ENCODE results near the gene MYDGF. TPM values are rescaled to one million over a fixed set of nuclear protein-coding genes. Genes with fewer than 3 reads are reported as not detected.
A peak's percentile ranks its signal among the peaks of the same experiment; 100 is the strongest.

Gene MYDGF
- total RNA-seq, 4 donors from 2014 or later: 33.5 to 48.7 (median 41.5) TPM

- DNase-seq (ENCODE audit: low spot score in 2 of 2): no peak
- Histone ChIP-seq H3K4me1 (peaks cover 0 to 11% (median 0%) of the 10 kb centered on the region in 4 donors), H3K27ac (peak overlapping the region in 2 of 4 donors; percentile 69 to 70), H3K9me3 (no peaks in the 10 kb centered on the region), H3K36me3 (peaks cover 0 to 95% (median 26%) of the 10 kb centered on the region in 3 donors), H3K27me3 (no peaks in the 10 kb centered on the region), H3K4me3 (no peak overlapping the region)
- TF ChIP-seq EP300 (IDR thresholded peaks at IDR 0.05): no peak
- TF ChIP-seq, protein P1, sequence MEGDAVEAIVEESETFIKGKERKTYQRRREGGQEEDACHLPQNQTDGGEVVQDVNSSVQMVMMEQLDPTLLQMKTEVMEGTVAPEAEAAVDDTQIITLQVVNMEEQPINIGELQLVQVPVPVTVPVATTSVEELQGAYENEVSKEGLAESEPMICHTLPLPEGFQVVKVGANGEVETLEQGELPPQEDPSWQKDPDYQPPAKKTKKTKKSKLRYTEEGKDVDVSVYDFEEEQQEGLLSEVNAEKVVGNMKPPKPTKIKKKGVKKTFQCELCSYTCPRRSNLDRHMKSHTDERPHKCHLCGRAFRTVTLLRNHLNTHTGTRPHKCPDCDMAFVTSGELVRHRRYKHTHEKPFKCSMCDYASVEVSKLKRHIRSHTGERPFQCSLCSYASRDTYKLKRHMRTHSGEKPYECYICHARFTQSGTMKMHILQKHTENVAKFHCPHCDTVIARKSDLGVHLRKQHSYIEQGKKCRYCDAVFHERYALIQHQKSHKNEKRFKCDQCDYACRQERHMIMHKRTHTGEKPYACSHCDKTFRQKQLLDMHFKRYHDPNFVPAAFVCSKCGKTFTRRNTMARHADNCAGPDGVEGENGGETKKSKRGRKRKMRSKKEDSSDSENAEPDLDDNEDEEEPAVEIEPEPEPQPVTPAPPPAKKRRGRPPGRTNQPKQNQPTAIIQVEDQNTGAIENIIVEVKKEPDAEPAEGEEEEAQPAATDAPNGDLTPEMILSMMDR (IDR thresholded peaks at IDR 0.05): no peak
- TF ChIP-seq POLR2A (IDR thresholded peaks at IDR 0.05): no peak
- WGBS, 2 donors: 88 to 94% methylated on average over 21 of the region's 22 CpGs
These were observed 24.3 kb upstream of the MYDGF start for GRCh38 chr19:4694211-4694987.

DNA sequence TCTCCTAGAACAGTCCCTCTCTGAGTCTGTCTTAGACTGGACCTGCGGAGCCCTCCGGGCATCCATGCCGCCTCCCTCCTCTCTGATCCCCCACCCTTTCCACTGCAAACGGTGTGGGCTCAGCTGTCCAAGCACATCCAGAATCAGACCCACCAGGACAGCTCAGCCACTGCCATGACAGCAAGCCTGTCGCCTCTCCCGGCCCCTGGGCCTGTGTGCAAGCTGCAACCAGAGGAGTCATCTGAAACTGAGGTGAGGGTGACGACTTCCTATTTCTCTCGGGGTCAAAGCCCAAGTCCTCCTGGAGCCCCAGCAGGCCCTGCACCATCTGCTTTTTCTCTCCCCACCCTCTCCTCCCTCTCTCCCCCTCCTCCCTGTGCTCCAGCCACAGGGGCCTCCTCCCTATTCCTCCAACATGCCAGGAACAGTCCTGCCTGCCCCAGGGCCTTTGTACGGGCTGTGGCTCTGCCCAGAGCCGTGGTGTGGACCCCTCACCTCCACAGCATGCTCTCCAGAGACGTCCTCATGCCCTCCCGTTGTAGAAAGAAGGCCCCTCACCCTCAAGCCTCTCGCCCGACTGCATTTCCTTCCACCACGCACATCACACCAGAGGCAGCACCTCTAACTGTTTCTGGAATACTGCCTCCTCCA is 23.5 kb upstream of the MYDGF start:
- WGBS, 2 donors: 88 to 93% methylated on average over 15 of the region's 15 CpGs
- no peak overlapping the region for H3K4me3 ChIP-seq

DNA sequence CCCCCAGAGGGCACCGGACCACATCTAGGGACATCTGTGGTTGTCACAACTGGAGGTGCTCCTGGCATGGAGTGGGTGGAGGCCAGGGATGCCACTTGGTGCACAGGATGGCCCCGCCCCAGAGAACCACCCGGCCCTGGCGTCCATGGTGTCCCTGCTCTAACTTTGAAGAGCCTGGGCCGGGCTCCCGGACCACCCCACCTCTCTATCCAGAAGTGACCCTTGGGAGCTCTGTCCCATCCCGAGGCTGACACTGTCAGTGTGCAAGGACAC is 22.9 kb upstream of the MYDGF start:
- 91% methylated on average over 4 to 7 of the region's 7 CpGs for WGBS, 2 donors
- Histone ChIP-seq H3K27ac (peak overlapping the region in 1 of 4 donors; percentile 69), H3K36me3 (peaks cover 0 to 96% (median 26%) of the 10 kb centered on the region in 3 donors), H3K4me3 (no peak overlapping the region), H3K4me1 (peaks cover 0 to 11% (median 0%) of the 10 kb centered on the region in 4 donors), H3K27me3 (no peaks in the 10 kb centered on the region), H3K9me3 (no peaks in the 10 kb centered on the region)
- DNase-seq (ENCODE audit: low spot score in 2 of 2): no peak
- TF ChIP-seq POLR2A (IDR thresholded peaks at IDR 0.05) (no peak), EP300 (IDR thresholded peaks at IDR 0.05) (no peak)
- TF ChIP-seq, protein P1 (IDR thresholded peaks at IDR 0.05): no peak

More for the DNA sequence above, 23.5 kb upstream of the MYDGF start:
- H3K9me3 ChIP-seq: no peaks in the 10 kb centered on the region
- H3K4me1 ChIP-seq: peaks cover 0 to 11% (median 0%) of the 10 kb centered on the region in 4 donors
- H3K27me3 ChIP-seq: no peaks in the 10 kb centered on the region
- DNase-seq (ENCODE audit: low spot score in 2 of 2): no peak
- no peak for TF ChIP-seq POLR2A (IDR thresholded peaks at IDR 0.05)
- no peak for TF ChIP-seq EP300 (IDR thresholded peaks at IDR 0.05)
- TF ChIP-seq, protein P1 (IDR thresholded peaks at IDR 0.05): no peak
- peaks cover 0 to 96% (median 26%) of the 10 kb centered on the region in 3 donors for H3K36me3 ChIP-seq
- peak overlapping the region in 2 of 4 donors; percentile 67 to 69 for H3K27ac ChIP-seq

DNA sequence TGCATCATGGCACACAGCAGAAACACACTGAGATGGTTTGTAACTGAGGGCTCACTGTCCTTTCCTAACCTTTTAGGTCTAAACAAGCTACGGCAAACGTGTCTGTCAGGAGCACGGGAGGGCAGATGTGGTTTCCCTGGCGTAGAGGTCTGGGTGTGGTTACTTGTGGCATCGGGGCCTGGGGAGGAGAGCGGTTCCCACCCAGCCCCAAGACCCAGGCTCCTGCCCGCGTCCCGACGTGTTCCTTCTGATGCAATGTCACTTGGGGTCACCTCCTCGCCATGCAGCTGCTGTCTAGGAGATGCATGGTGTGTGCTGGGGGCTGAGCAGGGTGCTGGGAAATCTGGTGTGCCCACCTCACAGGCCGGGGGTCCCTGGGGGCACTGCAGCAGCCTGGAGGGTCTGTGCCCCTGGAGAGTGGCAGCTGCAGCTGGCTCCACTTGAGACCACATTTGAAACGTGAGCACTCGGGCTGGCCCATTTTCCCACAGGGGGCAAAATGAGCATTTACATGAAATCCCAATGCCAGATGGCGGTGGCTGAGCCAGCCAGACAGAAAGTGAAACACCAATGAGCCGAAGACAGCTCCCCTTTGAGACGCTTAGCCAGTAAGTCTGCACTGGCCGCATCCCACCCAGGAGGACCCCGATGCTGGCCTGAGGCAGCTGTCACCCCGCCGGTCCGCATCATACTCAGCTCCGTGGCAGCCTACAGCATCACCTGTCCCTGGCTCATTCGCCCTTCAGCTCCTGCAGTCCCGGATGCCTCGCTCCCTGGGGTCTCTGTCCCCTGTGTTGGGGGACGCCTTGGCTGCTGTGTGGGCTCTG is 22.3 kb upstream of the MYDGF start:
- no peak overlapping the region for H3K4me3 ChIP-seq
- TF ChIP-seq POLR2A (IDR thresholded peaks at IDR 0.05) (no peak), EP300 (IDR thresholded peaks at IDR 0.05) (no peak)
- TF ChIP-seq, protein P1 (IDR thresholded peaks at IDR 0.05): no peak
- H3K27ac ChIP-seq: peak overlapping the region in 1 of 4 donors; percentile 69
- no peaks in the 10 kb centered on the region for H3K9me3 ChIP-seq
- H3K36me3 ChIP-seq: peaks cover 2 to 96% (median 24%) of the 10 kb centered on the region in 3 donors
- no peaks in the 10 kb centered on the region for H3K27me3 ChIP-seq
- no peak for DNase-seq (ENCODE audit: low spot score in 2 of 2)
- H3K4me1 ChIP-seq: peaks cover 0 to 11% (median 0%) of the 10 kb centered on the region in 4 donors
- WGBS, 2 donors: 86 to 88% methylated on average over 16 to 27 of the region's 27 CpGs
